ENCODE results near the gene RIN1.
A peak's percentile ranks its signal among the peaks of the same experiment; 100 is the strongest.

Gene RIN1

DNA sequence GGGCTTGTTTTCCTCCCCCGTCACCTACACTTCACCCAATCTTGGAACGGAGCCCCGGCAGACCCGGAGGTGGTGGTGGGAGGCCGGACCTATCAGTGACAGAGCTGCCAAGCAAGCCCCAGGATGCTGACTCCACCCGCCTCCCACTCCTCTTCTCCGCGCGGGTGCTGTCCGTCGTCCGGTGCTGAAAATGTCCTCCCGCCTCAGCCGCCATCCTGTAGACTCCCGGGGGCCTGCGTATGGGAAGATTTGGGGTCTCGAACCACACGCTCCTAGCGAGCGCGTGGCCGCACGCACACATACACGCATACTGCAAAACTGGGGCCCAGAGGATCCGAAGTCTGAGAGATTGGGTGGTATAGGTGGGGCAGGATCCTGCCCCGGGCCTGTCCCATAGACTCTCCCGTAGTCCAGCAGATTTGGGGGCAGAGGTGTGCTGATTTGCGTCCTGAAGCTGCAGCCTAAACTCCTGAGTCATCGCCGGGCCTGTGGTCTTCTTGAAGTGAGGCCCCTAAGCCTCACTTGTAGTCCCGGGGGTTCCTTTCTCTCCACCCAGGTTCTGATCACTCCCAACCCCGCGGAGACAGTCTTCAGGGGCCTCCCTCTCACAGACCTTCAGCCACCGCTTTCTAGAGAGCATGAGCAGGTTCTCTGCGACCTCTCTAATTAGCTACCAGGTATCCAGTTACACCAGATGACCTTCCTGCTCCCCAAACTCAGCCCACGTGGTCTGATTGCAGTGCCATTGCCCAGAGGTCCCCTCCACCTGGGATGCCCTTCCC is 46.5 kb downstream of the RIN1 start:
- Histone ChIP-seq H3K4me2 (ENCODE audit: low read length, poor library complexity, severe bottlenecking) (peak overlapping the region; percentile 87), H4K91ac (ENCODE audit: low read length) (peak overlapping the region; percentile 83), H3K36me3 (ENCODE audit: control insufficient read depth in 1 of 2, insufficient read depth in 2 of 2, low read depth in 1 of 2, low read length in 2 of 2) (peaks cover 22 to 34% of the 10 kb centered on the region in 2 experiments), H3K4me1 (ENCODE audit: control insufficient read depth, insufficient read depth, low read depth, low read length) (peaks cover 44% of the 10 kb centered on the region), H2AK5ac (ENCODE audit: low read length, severe bottlenecking) (no peak overlapping the region), H3K79me1 (replicated peaks; ENCODE audit: low read length, poor library complexity, severe bottlenecking) (peaks cover 20% of the 10 kb centered on the region), H3K9me3 (ENCODE audit: control insufficient read depth, low read length) (no peaks in the 10 kb centered on the region), H3K27me3 (ENCODE audit: control insufficient read depth in 1 of 2, insufficient read depth in 1 of 2, low read length in 2 of 2) (peaks cover 30 to 38% of the 10 kb centered on the region in 2 experiments), H3K14ac (ENCODE audit: low read length in 2 of 2) (no peak overlapping the region), H4K8ac (ENCODE audit: low read length) (peak overlapping the region; percentile 89), H3K4me3 (ENCODE audit: insufficient read depth in 1 of 2, low read depth in 1 of 2, low read length in 2 of 2) (peak overlapping the region; percentile 62 to 92), H2BK120ac (ENCODE audit: low read depth, low read length) (peak overlapping the region; percentile 96), H2BK15ac (ENCODE audit: low read depth, poor library complexity, severe bottlenecking) (peak overlapping the region; percentile 97), H3K23ac (ENCODE audit: low read length in 2 of 2) (peak overlapping the region in 1 of 2 experiments; percentile 80), H3K4ac (ENCODE audit: low read depth in 1 of 2, low read length in 2 of 2) (peak overlapping the region; percentile 91 to 93), H3K9ac (ENCODE audit: low read length) (peak overlapping the region; percentile 99), H2BK5ac (ENCODE audit: low read depth, low read length, poor library complexity, severe bottlenecking) (no peak overlapping the region), H2BK12ac (ENCODE audit: low read length in 2 of 2) (no peak overlapping the region), H2AFZ (ENCODE audit: low read depth, low read length) (peak overlapping the region; percentile 55), H3K27ac (ENCODE audit: low read length, poor library complexity, severe bottlenecking) (peak overlapping the region; percentile 98), H3K18ac (ENCODE audit: low read depth in 1 of 2, low read length in 2 of 2) (peak overlapping the region; percentile 89 to 91)
- 16% methylated on average over 36 of the region's 36 CpGs for WGBS
- no peak for DNase-seq

GRCh38 chr11:66288671-66289547 is 47.3 kb downstream of the RIN1 start, which contains the start of gene YIF1A:
Gene YIF1A, minus strand, starts transcription at chr11:66289143. Its CDS starts 158 bp downstream, at chr11:66288985.
- peaks cover 30 to 38% of the 10 kb centered on the region in 2 experiments for H3K36me3 ChIP-seq (ENCODE audit: control insufficient read depth in 1 of 2, insufficient read depth in 2 of 2, low read depth in 1 of 2, low read length in 2 of 2)
- H3K4me3 ChIP-seq (ENCODE audit: insufficient read depth in 1 of 2, low read depth in 1 of 2, low read length in 2 of 2): peak within 1 kb of the TSS; percentile 92
- peak within 1 kb of the TSS; percentile 96 for H2BK120ac ChIP-seq (ENCODE audit: low read depth, low read length)
- H2AK5ac ChIP-seq (ENCODE audit: low read length, severe bottlenecking): peak within 1 kb of the TSS; percentile 41
- H3K4me1 ChIP-seq (ENCODE audit: control insufficient read depth, insufficient read depth, low read depth, low read length): peaks cover 44% of the 10 kb centered on the region
- H3K27me3 ChIP-seq (ENCODE audit: control insufficient read depth in 1 of 2, insufficient read depth in 1 of 2, low read length in 2 of 2): peaks cover 28 to 32% of the 10 kb centered on the region in 2 experiments
- peak within 1 kb of the TSS; percentile 95 to 96 for H3K4ac ChIP-seq (ENCODE audit: low read depth in 1 of 2, low read length in 2 of 2)
- no peaks in the 10 kb centered on the region for H3K9me3 ChIP-seq (ENCODE audit: control insufficient read depth, low read length)
- H2AFZ ChIP-seq (ENCODE audit: low read depth, low read length): peak within 1 kb of the TSS; percentile 55
- H4K91ac ChIP-seq (ENCODE audit: low read length): peak within 1 kb of the TSS; percentile 94
- H2BK5ac ChIP-seq (ENCODE audit: low read depth, low read length, poor library complexity, severe bottlenecking): peak within 1 kb of the TSS; percentile 79
- H4K8ac ChIP-seq (ENCODE audit: low read length): peak within 1 kb of the TSS; percentile 96
- H3K23ac ChIP-seq (ENCODE audit: low read length in 2 of 2): peak within 1 kb of the TSS in 1 of 2 experiments; percentile 87
- H3K14ac ChIP-seq (ENCODE audit: low read length in 2 of 2): peak within 1 kb of the TSS; percentile 89 to 95
- H3K9ac ChIP-seq (ENCODE audit: low read length): peak within 1 kb of the TSS; percentile 99
- peak within 1 kb of the TSS; percentile 90 for H3K4me2 ChIP-seq (ENCODE audit: low read length, poor library complexity, severe bottlenecking)
- H3K18ac ChIP-seq (ENCODE audit: low read depth in 1 of 2, low read length in 2 of 2): peak within 1 kb of the TSS; percentile 94 to 98
- DNase-seq: peak; percentile 100
- H2BK15ac ChIP-seq (ENCODE audit: low read depth, poor library complexity, severe bottlenecking): peak within 1 kb of the TSS; percentile 97
- under 1% methylated on average over 82 of the region's 87 CpGs for WGBS
- peak within 1 kb of the TSS; percentile 98 for H3K27ac ChIP-seq (ENCODE audit: low read length, poor library complexity, severe bottlenecking)
- peaks cover 26% of the 10 kb centered on the region for H3K79me1 ChIP-seq (replicated peaks; ENCODE audit: low read length, poor library complexity, severe bottlenecking)
- no peak within 1 kb of the TSS for H2BK12ac ChIP-seq (ENCODE audit: low read length in 2 of 2)

DNA sequence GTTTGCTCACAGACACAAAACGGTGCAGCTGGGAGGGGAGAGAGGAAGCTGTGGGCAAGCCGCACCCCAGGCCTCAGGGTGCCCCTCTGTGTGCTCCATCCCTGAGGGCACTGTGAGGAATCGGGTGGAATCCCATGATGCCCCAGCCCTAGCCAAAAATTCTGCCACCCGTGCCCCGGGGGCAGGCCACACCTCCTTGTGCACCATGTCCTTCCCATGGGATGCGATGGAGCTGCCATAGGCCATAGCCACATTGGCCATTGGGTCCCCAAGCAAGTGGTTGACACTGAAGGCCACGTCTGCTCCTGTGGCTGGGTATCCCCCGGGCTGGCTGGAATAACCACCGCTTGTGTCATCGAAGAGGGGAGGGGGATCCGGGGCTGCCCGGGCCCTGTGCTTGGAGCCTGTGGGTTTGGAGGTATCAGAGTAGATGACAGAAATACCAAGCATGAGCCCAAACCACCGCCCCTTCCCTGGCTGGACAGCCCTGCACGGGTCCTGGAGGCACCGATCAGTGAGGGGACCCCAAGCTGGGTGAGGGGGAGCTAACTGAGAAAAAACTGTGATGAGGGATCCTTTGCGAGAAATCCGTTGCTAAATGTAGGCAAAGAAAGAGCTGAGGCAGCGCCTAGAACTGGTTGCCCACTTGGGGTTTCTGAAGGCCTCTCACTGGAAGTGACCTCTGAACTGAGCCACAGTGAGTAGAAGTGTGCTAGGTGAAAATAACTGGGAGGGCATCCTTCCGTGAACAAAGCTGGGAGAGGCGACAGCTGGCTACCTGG is 48.2 kb downstream of the RIN1 start:
- peak overlapping the region; percentile 94 to 98 for H3K18ac ChIP-seq (ENCODE audit: low read depth in 1 of 2, low read length in 2 of 2)
- peak overlapping the region; percentile 96 for H2BK120ac ChIP-seq (ENCODE audit: low read depth, low read length)
- H3K9ac ChIP-seq (ENCODE audit: low read length): peak overlapping the region; percentile 99
- peak overlapping the region; percentile 41 for H2AK5ac ChIP-seq (ENCODE audit: low read length, severe bottlenecking)
- peak; percentile 46 for DNase-seq
- H3K36me3 ChIP-seq (ENCODE audit: control insufficient read depth in 1 of 2, insufficient read depth in 2 of 2, low read depth in 1 of 2, low read length in 2 of 2): peaks cover 34 to 46% of the 10 kb centered on the region in 2 experiments
- peak overlapping the region in 1 of 2 experiments; percentile 87 for H3K23ac ChIP-seq (ENCODE audit: low read length in 2 of 2)
- H3K79me1 ChIP-seq (replicated peaks; ENCODE audit: low read length, poor library complexity, severe bottlenecking): peaks cover 26% of the 10 kb centered on the region
- peak overlapping the region; percentile 92 for H3K4me3 ChIP-seq (ENCODE audit: insufficient read depth in 1 of 2, low read depth in 1 of 2, low read length in 2 of 2)
- H2BK15ac ChIP-seq (ENCODE audit: low read depth, poor library complexity, severe bottlenecking): no peak overlapping the region
- peak overlapping the region in 1 of 2 experiments; percentile 21 for H2BK12ac ChIP-seq (ENCODE audit: low read length in 2 of 2)
- peak overlapping the region; percentile 79 for H2BK5ac ChIP-seq (ENCODE audit: low read depth, low read length, poor library complexity, severe bottlenecking)
- peak overlapping the region; percentile 95 to 96 for H3K4ac ChIP-seq (ENCODE audit: low read depth in 1 of 2, low read length in 2 of 2)
- no peaks in the 10 kb centered on the region for H3K9me3 ChIP-seq (ENCODE audit: control insufficient read depth, low read length)
- peak overlapping the region; percentile 90 for H3K4me2 ChIP-seq (ENCODE audit: low read length, poor library complexity, severe bottlenecking)
- H2AFZ ChIP-seq (ENCODE audit: low read depth, low read length): peak overlapping the region; percentile 6
- H3K27ac ChIP-seq (ENCODE audit: low read length, poor library complexity, severe bottlenecking): peak overlapping the region; percentile 54
- H4K8ac ChIP-seq (ENCODE audit: low read length): peak overlapping the region; percentile 96
- H4K91ac ChIP-seq (ENCODE audit: low read length): peak overlapping the region; percentile 94
- peaks cover 20 to 23% of the 10 kb centered on the region in 2 experiments for H3K27me3 ChIP-seq (ENCODE audit: control insufficient read depth in 1 of 2, insufficient read depth in 1 of 2, low read length in 2 of 2)
- H3K14ac ChIP-seq (ENCODE audit: low read length in 2 of 2): peak overlapping the region; percentile 89 to 95
- H3K4me1 ChIP-seq (ENCODE audit: control insufficient read depth, insufficient read depth, low read depth, low read length): peaks cover 44% of the 10 kb centered on the region
- WGBS: 59% methylated on average over 20 of the region's 20 CpGs

All from mesenchymal stem cell (in vitro differentiated cells and primary cell).